Keratinocyte (primary cell): ENCODE data around the gene CREBRF. TPM values are rescaled to one million over a fixed set of nuclear protein-coding genes. Genes with fewer than 3 reads are reported as not detected.

Experiments
- DNase-seq: peaks from one replicate; pipeline ENCODE4 v3.0.0-alpha.2; 2011; ENCODE audit warnings: low read depth, missing footprints, low spot score
- FAIRE-seq: peaks from 2 replicates; lab custom pipeline; 2011; peaks lifted over from hg19 to GRCh38; lab: Jason Lieb, UNC
- H2AFZ ChIP-seq: 2 replicates; pipeline ENCODE4 v1.6.0; 2012; ENCODE audit warnings: low read length, control low read depth, inconsistent platforms; ENCODE audit not compliant: control insufficient read depth
- H3K27ac ChIP-seq: 2 replicates; pipeline ENCODE4 v1.5.1; 2011; ENCODE audit warnings: low read length; ENCODE audit not compliant: control insufficient read depth, insufficient read depth
- H3K27me3 ChIP-seq: 3 replicates; pipeline ENCODE4 v1.6.0; 2011; ENCODE audit warnings: low read length; ENCODE audit not compliant: control insufficient read depth, insufficient read depth; ENCODE audit errors: extremely low read depth
- H3K36me3 ChIP-seq, 2 experiments: 2 replicates in 1 of 2; 3 replicates in 1 of 2; pipeline ENCODE4 v1.5.1; 2011; ENCODE audit warnings: low read length in 2 of 2, mild to moderate bottlenecking in 1 of 2; ENCODE audit not compliant: control insufficient read depth in 2 of 2, insufficient read depth in 2 of 2; ENCODE audit errors: extremely low read depth in 1 of 2
- H3K4me1 ChIP-seq: 3 replicates; pipeline ENCODE4 v1.5.1; 2011; ENCODE audit warnings: low read length; ENCODE audit not compliant: control insufficient read depth, insufficient read depth; ENCODE audit errors: extremely low read depth
- H3K4me2 ChIP-seq: 3 replicates; pipeline ENCODE4 v1.6.0; 2011; ENCODE audit warnings: low read depth, low read length; ENCODE audit not compliant: control insufficient read depth, insufficient read depth; ENCODE audit errors: extremely low read depth
- H3K4me3 ChIP-seq, 3 experiments: fragments of 200-600 bp in 1 of 3; sonication (generic) in 1 of 3; 2 replicates in 2 of 3; 3 replicates in 1 of 3; pipeline ENCODE4 v1.5.1; 2011 to 2016; ENCODE audit warnings: low read length in 3 of 3, mild to moderate bottlenecking in 3 of 3, control low read depth in 2 of 3, inconsistent platforms in 1 of 3, low read depth in 1 of 3, mixed read lengths in 1 of 3, mixed run types in 1 of 3, moderate library complexity in 1 of 3; ENCODE audit not compliant: control insufficient read depth in 2 of 3, insufficient read depth in 2 of 3; ENCODE audit errors: extremely low read depth in 1 of 3
- H3K79me2 ChIP-seq: 2 replicates; pipeline ENCODE4 v1.6.0; 2012; ENCODE audit warnings: low read length; ENCODE audit not compliant: control insufficient read depth, insufficient read depth
- H3K9ac ChIP-seq: 3 replicates; pipeline ENCODE4 v1.6.0; 2011; ENCODE audit warnings: low read length; ENCODE audit not compliant: control insufficient read depth, insufficient read depth; ENCODE audit errors: extremely low read depth
- H3K9me1 ChIP-seq: 3 replicates; pipeline ENCODE4 v1.6.0; 2011; ENCODE audit warnings: low read length; ENCODE audit not compliant: control insufficient read depth, insufficient read depth; ENCODE audit errors: extremely low read depth
- H3K9me3 ChIP-seq: 2 replicates; pipeline ENCODE4 v1.5.1; 2012; ENCODE audit warnings: low read depth, low read length; ENCODE audit not compliant: control insufficient read depth
- H4K20me1 ChIP-seq: 3 replicates; pipeline ENCODE4 v1.6.0; 2011; ENCODE audit warnings: low read length; ENCODE audit not compliant: control insufficient read depth, insufficient read depth; ENCODE audit errors: extremely low read depth
- CTCF ChIP-seq, 3 experiments: IDR thresholded peaks in 1 of 3; conservative IDR thresholded peaks in 1 of 3; optimal IDR thresholded peaks in 1 of 3; 2 replicates in 2 of 3; 3 replicates in 1 of 3; pipeline versions ENCODE3 to v1.5.1; 2011; ENCODE audit warnings: low read length in 3 of 3, mild to moderate bottlenecking in 3 of 3, moderate library complexity in 2 of 3, control low read depth in 1 of 3, inconsistent platforms in 1 of 3; ENCODE audit not compliant: insufficient read depth in 2 of 3; ENCODE audit errors: extremely low read depth in 1 of 3
- EZH2 ChIP-seq: IDR thresholded peaks from one replicate; pipeline ENCODE4 v1.6.1; 2012; ENCODE audit warnings: inconsistent platforms, mild to moderate bottlenecking, low read length, moderate library complexity
- dilution Hi-C: fragments of 300-500 bp; cut with MboI; formaldehyde crosslinking; loops from one replicate; pipeline ENCODE4 v1.7.0; 2020; ENCODE audit warnings: low sequenced_read_pairs; ENCODE audit not compliant: extremely low pct_ligation_motif_present
- polyA plus RNA-seq, 5 experiments: library from polyadenylated mRNA; depleted of rRNA in 3 of 5; stranded (reverse) in 3 of 5; stranded (forward) in 1 of 5; unstranded in 1 of 5; fragments of >200 nt; gene quantifications; 1 replicate in 1 of 5; 2 replicates in 3 of 5; 3 replicates in 1 of 5; pipeline versions ENCODE4 v1.2.1 to v1.2.3, GENCODE V29; 2011 to 2012; ENCODE audit warnings: missing spikeins in 2 of 5, low read depth in 1 of 5, low replicate concordance in 1 of 5
- small RNA-seq, 3 experiments: library from RNA; depleted of rRNA; stranded (forward); fragments of <200 nt; gene quantifications; one replicate each; pipeline ENCODE3, GENCODE V24; 2012; ENCODE audit warnings: low read depth in 3 of 3, low replicate concordance in 1 of 3; ENCODE audit not compliant: insufficient read length in 3 of 3

CREBRF gene
- polyA plus RNA-seq, 1 donor (not counting 4 experiments of a cell fraction or from before 2014, with no cell fraction given) = 4.1 TPM

- DNase-seq (no peak), FAIRE-seq (no peak)
- TF ChIP-seq EZH2 (no peak), CTCF (optimal IDR thresholded peaks at IDR 0.05 in 1 of 3, IDR thresholded peaks at IDR 0.05 in 1 of 3, conservative IDR thresholded peaks at IDR 0.05 in 1 of 3; ENCODE audit: extremely low read depth in 1 of 3, insufficient read depth in 2 of 3, low read length in 3 of 3) (no peak)
These were observed 132.1 kb downstream of the CREBRF start for GRCh38 chr5:173188280-173188679.

More at GRCh38 chr5:173188280-173188679, 132.1 kb downstream of the CREBRF start:
- Histone ChIP-seq H3K36me3 (no peaks in the 10 kb centered on the region), H2AFZ (no peak overlapping the region), H3K9me1 (no peaks in the 10 kb centered on the region), H3K9ac (no peak overlapping the region), H3K4me1 (no peaks in the 10 kb centered on the region), H3K27me3 (peaks cover 2% of the 10 kb centered on the region), H3K79me2 (no peaks in the 10 kb centered on the region), H4K20me1 (no peaks in the 10 kb centered on the region), H3K4me3 (no peak overlapping the region), H3K4me2 (no peak overlapping the region), H3K27ac (no peak overlapping the region), H3K9me3 (no peaks in the 10 kb centered on the region)
- dilution Hi-C loops = no loop called here

Small RNA genes lying within 50 kb of the gene (small RNA-seq; reads per million reads assigned to genes)
- 0 reads per million in 3 experiments for gene RF00019
- 1.3 to 62.7 (median 20.1) reads per million in 3 experiments for gene SNORA74B

Other genes with a start within 250 kb of the CREBRF start
- 89.5 to 105 TPM (median 93.4 TPM) in 3 replicates for gene ERGIC1, start 222.1 kb upstream of the CREBRF start, polyA plus RNA-seq
- gene RPL26L1, start 96.9 kb upstream of the CREBRF start, polyA plus RNA-seq = 89.8 to 111 TPM (median 102 TPM) in 3 replicates
- gene ATP6V0E1, start 72.6 kb upstream of the CREBRF start, polyA plus RNA-seq = 269 to 609 TPM (median 533 TPM) in 3 replicates
- 14.1 to 18.2 TPM (median 14.3 TPM) in 3 replicates for gene BNIP1, start 88.2 kb downstream of the CREBRF start, polyA plus RNA-seq
- gene NKX2-5, start 178.9 kb downstream of the CREBRF start, polyA plus RNA-seq = not detected in 3 replicates